ENCODE data around the gene PTMS. TPM values are rescaled to one million over a fixed set of nuclear protein-coding genes. Genes with fewer than 3 reads are reported as not detected.
A peak's percentile ranks its signal among the peaks of the same experiment; 100 is the strongest.

The PTMS gene
- total and polyA plus RNA-seq, 2 of the 13 experiments (the other 11 are each of a cell fraction or from before 2014, with no cell fraction given): 40.5 to 82.4 TPM

DNA sequence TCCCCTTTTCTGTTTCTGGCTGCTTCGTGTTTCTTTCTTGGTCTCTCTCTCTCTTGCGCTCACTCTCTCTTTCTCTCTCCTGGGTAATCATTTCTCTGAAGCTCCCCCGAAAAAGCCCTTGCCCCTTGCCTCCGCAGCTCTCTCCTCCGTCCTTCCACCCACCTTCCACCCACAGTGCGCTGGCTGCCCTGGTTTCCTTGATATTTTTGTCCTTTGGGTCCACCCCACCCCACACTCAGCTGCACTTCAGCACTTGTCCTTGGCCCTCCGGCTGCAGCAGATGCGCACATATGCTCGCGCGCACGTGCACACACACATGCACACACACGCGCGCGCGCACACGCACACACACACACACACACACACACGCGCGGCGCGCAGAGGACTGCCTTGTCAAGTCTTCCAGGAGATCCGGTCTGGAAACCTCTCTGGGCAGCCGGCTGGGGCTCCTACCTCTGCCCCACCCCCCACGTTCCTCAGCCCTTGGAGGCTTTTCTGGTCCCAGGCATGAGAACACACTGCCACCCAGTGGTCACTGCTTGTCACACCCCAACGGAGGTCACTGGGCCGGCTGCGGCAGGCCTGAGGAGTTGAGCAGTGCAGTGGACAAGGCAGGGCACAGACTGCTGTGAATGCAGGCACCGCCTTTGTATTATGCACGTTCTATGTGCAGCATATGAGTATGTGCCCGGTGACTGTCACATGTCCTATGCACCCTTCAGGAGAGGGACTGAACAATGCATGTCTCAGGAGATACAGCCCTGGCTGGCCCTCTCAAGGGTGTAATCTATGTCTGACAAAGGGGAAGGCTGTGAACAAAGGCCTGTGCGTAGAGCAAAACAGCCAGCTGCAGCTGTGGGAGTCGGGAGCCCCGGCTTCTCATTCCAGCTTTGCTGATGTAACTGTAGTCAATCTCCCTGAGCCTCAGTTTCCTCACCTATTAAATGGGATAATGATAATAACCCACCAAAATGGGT is 12.7 kb downstream of the PTMS start (continued):
- TF ChIP-seq, protein P1, sequence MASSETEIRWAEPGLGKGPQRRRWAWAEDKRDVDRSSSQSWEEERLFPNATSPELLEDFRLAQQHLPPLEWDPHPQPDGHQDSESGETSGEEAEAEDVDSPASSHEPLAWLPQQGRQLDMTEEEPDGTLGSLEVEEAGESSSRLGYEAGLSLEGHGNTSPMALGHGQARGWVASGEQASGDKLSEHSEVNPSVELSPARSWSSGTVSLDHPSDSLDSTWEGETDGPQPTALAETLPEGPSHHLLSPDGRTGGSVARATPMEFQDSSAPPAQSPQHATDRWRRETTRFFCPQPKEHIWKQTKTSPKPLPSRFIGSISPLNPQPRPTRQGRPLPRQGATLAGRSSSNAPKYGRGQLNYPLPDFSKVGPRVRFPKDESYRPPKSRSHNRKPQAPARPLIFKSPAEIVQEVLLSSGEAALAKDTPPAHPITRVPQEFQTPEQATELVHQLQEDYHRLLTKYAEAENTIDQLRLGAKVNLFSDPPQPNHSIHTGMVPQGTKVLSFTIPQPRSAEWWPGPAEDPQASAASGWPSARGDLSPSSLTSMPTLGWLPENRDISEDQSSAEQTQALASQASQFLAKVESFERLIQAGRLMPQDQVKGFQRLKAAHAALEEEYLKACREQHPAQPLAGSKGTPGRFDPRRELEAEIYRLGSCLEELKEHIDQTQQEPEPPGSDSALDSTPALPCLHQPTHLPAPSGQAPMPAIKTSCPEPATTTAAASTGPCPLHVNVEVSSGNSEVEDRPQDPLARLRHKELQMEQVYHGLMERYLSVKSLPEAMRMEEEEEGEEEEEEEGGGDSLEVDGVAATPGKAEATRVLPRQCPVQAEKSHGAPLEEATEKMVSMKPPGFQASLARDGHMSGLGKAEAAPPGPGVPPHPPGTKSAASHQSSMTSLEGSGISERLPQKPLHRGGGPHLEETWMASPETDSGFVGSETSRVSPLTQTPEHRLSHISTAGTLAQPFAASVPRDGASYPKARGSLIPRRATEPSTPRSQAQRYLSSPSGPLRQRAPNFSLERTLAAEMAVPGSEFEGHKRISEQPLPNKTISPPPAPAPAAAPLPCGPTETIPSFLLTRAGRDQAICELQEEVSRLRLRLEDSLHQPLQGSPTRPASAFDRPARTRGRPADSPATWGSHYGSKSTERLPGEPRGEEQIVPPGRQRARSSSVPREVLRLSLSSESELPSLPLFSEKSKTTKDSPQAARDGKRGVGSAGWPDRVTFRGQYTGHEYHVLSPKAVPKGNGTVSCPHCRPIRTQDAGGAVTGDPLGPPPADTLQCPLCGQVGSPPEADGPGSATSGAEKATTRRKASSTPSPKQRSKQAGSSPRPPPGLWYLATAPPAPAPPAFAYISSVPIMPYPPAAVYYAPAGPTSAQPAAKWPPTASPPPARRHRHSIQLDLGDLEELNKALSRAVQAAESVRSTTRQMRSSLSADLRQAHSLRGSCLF (CRISPR knock-in tag; IDR thresholded peaks at IDR 0.05; ENCODE audit: borderline replicate concordance): no peak
- TF ChIP-seq ZNF510 (CRISPR knock-in tag; IDR thresholded peaks at IDR 0.05; ENCODE audit: low read depth) (no peak; the same call in 1 of the 2 replicates), HDAC1 (CRISPR knock-in tag; IDR thresholded peaks at IDR 0.05) (peak; percentile 75), ZNF235 (CRISPR knock-in tag; IDR thresholded peaks at IDR 0.05; ENCODE audit: borderline replicate concordance) (no peak), DR1 (CRISPR knock-in tag; IDR thresholded peaks at IDR 0.05) (no peak), ZNF513 (CRISPR knock-in tag; conservative IDR thresholded peaks at IDR 0.05) (no peak), SP140L (CRISPR knock-in tag; IDR thresholded peaks at IDR 0.05; ENCODE audit: borderline replicate concordance) (no peak), TSC22D2 (CRISPR knock-in tag; IDR thresholded peaks at IDR 0.05; ENCODE audit: borderline replicate concordance) (no peak), ZNF207 (IDR thresholded peaks at IDR 0.05; ENCODE audit: borderline replicate concordance) (no peak), SOX13 (IDR thresholded peaks at IDR 0.05) (no peak), SOX13 (CRISPR knock-in tag; conservative IDR thresholded peaks at IDR 0.05 in 1 of 2, IDR thresholded peaks at IDR 0.05 in 1 of 2) (peak in 1 of 2 experiments; percentile 48; a peak in 1 of 4 replicates), NFIB (CRISPR knock-in tag; IDR thresholded peaks at IDR 0.05; ENCODE audit: borderline replicate concordance) (no peak), NFYB (CRISPR knock-in tag; IDR thresholded peaks at IDR 0.05) (no peak), RFXANK (CRISPR knock-in tag; IDR thresholded peaks at IDR 0.05) (0 out of 2 replicates have a peak, but pooled peaks have one; percentile 67), ZNF503 (CRISPR knock-in tag; IDR thresholded peaks at IDR 0.05) (no peak), DRAP1 (CRISPR knock-in tag; IDR thresholded peaks at IDR 0.05) (peak; percentile 46; the same call in 1 of the 2 replicates), HOXA7 (CRISPR knock-in tag; IDR thresholded peaks at IDR 0.05) (no peak; the same call in 1 of the 2 replicates), KLF11 (CRISPR knock-in tag; IDR thresholded peaks at IDR 0.05) (no peak), ZFYVE20 (CRISPR knock-in tag; IDR thresholded peaks at IDR 0.05; ENCODE audit: borderline replicate concordance, low read depth) (no peak)

Measured in HepG2 (cell line).